DMS153 treated with DMSO at 0.1 percent for 48 hours (cell line): ENCODE results near the gene SGMS1.
"Not testable (repeated sequence)": the region's sequence is repeated elsewhere in the genome, so short reads cannot be mapped to it uniquely, and the experiment has no call there.

Experiments
- DNase-seq: peaks from one replicate; lab custom pipeline; 2025; ENCODE audit not compliant: unreplicated experiment; lab: John Stamatoyannopoulos, UW

SGMS1 gene

GRCh38 chr10:50477287-50478203, 146.2 kb downstream of the SGMS1 start:
- no peak for DNase-seq

- no peak for DNase-seq
Measured at GRCh38 chr10:50473756-50474155, 150.0 kb downstream of the SGMS1 start.

- DNase-seq: no peak
Measured at GRCh38 chr10:50472914-50473313, 150.8 kb downstream of the SGMS1 start.

GRCh38 chr10:50471583-50471975, 152.2 kb downstream of the SGMS1 start:
- DNase-seq: no peak

GRCh38 chr10:50470798-50471582, 152.8 kb downstream of the SGMS1 start:
- DNase-seq: no peak

- DNase-seq: no peak
Measured at GRCh38 chr10:50470345-50470744, 153.4 kb downstream of the SGMS1 start.

- DNase-seq: no peak
Measured at GRCh38 chr10:50469778-50470193, 154.0 kb downstream of the SGMS1 start.

- no peak for DNase-seq
Measured at GRCh38 chr10:50469288-50469687, 154.5 kb downstream of the SGMS1 start.

GRCh38 chr10:50467209-50467608, 156.5 kb downstream of the SGMS1 start:
- DNase-seq: no peak

GRCh38 chr10:50464004-50464409, 159.7 kb downstream of the SGMS1 start:
- no peak for DNase-seq

GRCh38 chr10:50461834-50462233, 161.9 kb downstream of the SGMS1 start:
- DNase-seq: no peak

GRCh38 chr10:50461123-50461522, 162.6 kb downstream of the SGMS1 start:
- DNase-seq: no peak

- no peak for DNase-seq
Measured at GRCh38 chr10:50456719-50457118, 167.0 kb downstream of the SGMS1 start.

- no peak for DNase-seq
Measured at GRCh38 chr10:50453940-50454339, 169.8 kb downstream of the SGMS1 start.

- DNase-seq: no peak
Measured at GRCh38 chr10:50452603-50453002, 171.2 kb downstream of the SGMS1 start.

- DNase-seq: no peak
Measured at GRCh38 chr10:50447691-50448090, 176.1 kb downstream of the SGMS1 start.

GRCh38 chr10:50445777-50446176, 178.0 kb downstream of the SGMS1 start:
- not testable (repeated sequence) for DNase-seq

- no peak for DNase-seq
Measured at GRCh38 chr10:50440489-50440888, 183.3 kb downstream of the SGMS1 start.

- no peak for DNase-seq
Measured at GRCh38 chr10:50439806-50440205, 183.9 kb downstream of the SGMS1 start.

- no peak for DNase-seq
Measured at GRCh38 chr10:50439187-50439586, 184.6 kb downstream of the SGMS1 start.

- no peak for DNase-seq
Measured at GRCh38 chr10:50438049-50438936, 185.5 kb downstream of the SGMS1 start.
